ENCODE data around the gene SCGB2B2.
"Not testable (repeated sequence)": the region's sequence is repeated elsewhere in the genome, so short reads cannot be mapped to it uniquely, and the experiment has no call there.

SCGB2B2 gene

DNA sequence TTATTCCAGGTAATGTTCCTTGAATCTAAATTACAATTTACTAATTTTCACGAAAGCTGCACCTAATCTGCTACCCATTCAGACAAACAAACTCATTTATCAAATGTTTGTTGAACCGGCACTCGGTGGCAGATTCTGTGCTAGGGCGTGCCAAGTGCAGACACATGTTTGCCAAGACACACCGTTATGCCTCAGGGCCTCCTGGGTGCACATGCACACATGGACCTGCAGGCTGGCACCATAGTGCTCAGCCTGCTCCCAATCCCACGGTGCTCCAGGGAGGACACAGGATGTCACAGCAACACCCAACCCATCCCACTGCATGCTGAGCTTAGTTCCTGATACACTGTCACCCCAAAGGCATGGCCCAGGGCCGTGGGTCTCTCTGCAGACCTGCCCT lies 7.7 kb downstream of the SCGB2B2 start:
- DNase-seq (ENCODE audit: insufficient read length, low spot score) (no peak), FAIRE-seq (no peak)
- TF ChIP-seq, protein P1, sequence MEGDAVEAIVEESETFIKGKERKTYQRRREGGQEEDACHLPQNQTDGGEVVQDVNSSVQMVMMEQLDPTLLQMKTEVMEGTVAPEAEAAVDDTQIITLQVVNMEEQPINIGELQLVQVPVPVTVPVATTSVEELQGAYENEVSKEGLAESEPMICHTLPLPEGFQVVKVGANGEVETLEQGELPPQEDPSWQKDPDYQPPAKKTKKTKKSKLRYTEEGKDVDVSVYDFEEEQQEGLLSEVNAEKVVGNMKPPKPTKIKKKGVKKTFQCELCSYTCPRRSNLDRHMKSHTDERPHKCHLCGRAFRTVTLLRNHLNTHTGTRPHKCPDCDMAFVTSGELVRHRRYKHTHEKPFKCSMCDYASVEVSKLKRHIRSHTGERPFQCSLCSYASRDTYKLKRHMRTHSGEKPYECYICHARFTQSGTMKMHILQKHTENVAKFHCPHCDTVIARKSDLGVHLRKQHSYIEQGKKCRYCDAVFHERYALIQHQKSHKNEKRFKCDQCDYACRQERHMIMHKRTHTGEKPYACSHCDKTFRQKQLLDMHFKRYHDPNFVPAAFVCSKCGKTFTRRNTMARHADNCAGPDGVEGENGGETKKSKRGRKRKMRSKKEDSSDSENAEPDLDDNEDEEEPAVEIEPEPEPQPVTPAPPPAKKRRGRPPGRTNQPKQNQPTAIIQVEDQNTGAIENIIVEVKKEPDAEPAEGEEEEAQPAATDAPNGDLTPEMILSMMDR (IDR thresholded peaks at IDR 0.05; ENCODE audit: insufficient read depth, missing control alignments) = no peak

DNA sequence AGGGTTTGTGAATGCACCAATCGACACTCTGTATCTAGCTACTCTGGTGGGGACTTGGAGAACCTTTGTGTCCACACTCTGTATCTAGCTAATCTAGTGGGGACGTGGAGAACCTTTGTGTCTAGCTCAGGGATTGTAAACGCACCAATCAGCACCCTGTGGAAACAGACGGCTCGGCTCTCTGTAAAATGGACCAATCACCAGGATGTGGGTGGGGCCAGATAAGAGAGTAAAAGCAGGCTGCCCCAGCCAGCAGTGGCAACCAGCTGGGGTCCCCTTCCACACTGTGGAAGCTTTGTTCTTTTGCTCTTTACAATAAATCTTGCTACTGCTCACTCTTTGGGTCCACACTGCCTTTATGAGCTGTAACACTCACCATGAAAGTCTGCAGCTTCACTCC lies 8.3 kb downstream of the SCGB2B2 start:
- not testable (repeated sequence) for FAIRE-seq

DNA sequence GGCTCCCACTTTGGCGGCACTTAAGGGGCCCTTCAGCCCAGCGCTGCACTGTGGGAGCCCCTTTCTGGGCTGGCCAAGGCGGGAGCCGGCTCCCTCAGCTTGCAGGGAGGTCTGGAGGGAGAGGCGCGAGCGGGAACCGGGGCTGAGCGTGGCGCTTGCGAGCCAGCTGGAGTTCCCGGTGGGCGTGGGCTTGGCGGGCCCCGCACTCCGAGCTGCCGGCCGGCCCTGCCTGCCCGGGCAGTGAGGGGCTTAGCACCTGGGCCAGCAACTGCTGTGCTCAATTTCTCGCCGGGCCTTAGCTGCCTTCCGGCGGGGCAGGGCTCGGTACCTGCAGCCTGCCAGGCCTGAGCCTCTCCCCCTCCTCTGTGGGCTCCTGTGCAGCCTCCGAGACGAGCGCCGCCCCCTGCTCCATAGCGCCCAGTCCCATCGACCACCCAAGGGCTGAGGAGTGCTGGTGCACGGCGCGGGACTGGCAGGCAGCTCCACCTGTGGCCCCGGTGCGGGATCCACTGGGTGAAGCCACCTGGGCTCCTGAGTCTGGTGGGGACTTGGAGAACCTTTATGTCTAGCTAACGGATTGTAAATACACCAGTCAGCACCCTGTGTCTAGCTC lies 8.8 kb downstream of the SCGB2B2 start:
- not testable (repeated sequence) for FAIRE-seq

More for the DNA sequence above, 8.3 kb downstream of the SCGB2B2 start:
- not testable (repeated sequence) for DNase-seq (ENCODE audit: insufficient read length, low spot score)

DNA sequence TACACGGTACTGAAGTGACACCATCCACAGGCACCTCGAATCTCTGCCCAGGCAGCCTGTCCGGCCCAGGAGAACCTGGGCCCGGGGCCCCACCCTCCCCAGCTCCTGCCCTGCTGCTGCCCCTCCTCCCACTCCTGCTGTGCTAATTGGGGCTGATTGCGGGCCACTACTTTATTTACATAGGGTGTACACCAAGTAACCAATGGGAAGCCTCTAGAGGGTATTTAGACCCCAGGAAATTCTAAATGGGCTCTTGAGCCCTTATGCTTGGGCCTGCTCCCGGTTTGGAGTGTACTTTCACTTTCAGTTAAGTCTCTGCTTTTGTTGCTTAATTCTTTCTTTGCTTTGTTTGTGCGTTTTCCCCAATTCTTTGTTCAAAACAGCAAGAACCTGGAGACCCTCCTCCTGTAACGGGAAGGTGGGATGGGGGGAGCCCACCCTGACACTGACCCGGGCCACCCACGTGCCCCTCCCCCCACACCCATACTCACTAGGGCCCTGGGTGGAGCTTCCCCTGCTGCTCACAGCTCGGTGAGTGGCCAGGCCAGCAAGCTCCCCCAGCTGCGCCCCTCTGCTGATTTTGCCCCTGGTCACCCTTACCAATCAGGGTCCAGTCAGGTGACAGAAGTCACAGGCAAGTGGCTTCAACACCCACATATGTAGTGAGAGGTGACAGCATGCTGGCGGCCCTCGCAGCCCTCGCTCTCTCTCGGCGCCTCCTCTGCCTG lies 9.4 kb downstream of the SCGB2B2 start:
- no peak for DNase-seq (ENCODE audit: insufficient read length, low spot score)
- FAIRE-seq = no peak

More for the DNA sequence above, 8.8 kb downstream of the SCGB2B2 start:
- DNase-seq (ENCODE audit: insufficient read length, low spot score) = not testable (repeated sequence)

DNA sequence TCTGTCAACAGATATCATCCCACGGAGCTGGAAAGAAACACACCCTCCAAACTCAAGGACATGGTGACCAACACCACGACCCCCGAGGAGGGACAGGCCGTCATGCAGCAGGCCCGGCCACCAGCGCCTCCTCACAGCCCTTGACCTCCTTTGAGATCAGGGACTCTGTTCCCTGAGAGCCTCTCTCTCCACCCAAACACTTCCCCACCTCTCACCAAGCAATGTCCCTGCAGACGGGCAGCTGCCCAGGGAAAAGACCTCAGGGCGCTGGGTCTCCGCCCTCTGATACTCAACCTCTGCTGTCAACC lies 10.0 kb downstream of the SCGB2B2 start:
- TF ChIP-seq, protein P1 (IDR thresholded peaks at IDR 0.05; ENCODE audit: insufficient read depth, missing control alignments) = no peak

More for the DNA sequence above, 9.4 kb downstream of the SCGB2B2 start:
- TF ChIP-seq, protein P1 (IDR thresholded peaks at IDR 0.05; ENCODE audit: insufficient read depth, missing control alignments) = no peak

DNA sequence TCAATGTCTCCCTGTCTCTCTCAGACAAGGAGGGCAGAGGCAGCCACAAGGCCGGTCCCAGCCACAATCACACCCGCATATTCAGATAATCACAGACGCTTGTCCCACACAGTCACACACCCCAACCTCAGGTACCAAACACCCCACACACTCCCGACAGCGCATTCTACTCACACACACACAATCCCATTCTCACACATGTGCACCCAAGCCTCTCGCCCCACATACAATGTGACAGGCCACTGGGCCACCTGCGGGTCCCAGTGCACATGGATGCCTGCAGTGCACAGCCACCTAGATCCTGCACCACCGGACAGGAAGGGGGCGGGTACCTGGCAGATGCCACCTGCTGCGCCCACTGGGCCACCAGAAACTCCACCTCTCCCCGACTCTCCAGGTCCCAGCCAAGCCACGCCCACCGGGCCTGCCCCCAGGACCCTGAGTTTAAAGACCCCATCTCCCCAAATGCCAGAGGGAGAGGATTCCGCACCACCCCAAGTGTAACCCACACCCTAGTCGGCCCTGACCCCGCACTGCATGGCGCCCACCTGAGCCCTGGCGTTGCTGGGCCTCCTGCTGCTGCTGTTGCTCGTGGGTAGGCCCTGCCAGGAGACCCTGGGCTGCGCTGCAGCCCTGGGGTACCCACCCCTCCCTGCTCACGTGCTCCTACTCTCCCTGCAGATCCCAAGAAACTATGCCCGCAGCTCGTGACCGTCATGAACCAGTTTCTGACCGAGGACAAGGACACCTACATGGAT lies 10.6 kb downstream of the SCGB2B2 start:
- FAIRE-seq (no peak), DNase-seq (ENCODE audit: insufficient read length, low spot score) (no peak)
- TF ChIP-seq, protein P1 (IDR thresholded peaks at IDR 0.05; ENCODE audit: insufficient read depth, missing control alignments) = no peak

More for the DNA sequence above, 10.0 kb downstream of the SCGB2B2 start:
- FAIRE-seq (no peak), DNase-seq (ENCODE audit: insufficient read length, low spot score) (no peak)

DNA sequence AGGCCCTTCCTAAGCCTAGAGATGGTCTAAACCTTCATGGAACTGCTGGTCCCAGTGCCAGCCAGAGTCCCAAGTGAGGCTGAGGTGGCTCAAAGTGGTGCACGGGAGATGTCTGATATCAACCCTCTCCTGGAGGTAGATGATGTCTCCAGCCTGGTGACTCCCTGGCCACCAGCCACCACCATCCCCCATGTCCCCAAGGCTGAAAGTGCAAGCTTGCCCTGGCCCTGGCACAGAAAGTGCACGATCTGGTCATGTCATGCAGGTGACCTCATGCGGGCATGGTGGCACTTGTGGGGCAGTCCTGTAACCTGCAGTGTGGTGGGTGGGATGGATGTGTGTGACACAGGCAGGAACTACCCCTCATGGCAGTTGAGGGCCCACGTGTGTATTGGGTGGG lies 11.7 kb downstream of the SCGB2B2 start:
- not testable (repeated sequence) for DNase-seq (ENCODE audit: insufficient read length, low spot score); FAIRE-seq

DNA sequence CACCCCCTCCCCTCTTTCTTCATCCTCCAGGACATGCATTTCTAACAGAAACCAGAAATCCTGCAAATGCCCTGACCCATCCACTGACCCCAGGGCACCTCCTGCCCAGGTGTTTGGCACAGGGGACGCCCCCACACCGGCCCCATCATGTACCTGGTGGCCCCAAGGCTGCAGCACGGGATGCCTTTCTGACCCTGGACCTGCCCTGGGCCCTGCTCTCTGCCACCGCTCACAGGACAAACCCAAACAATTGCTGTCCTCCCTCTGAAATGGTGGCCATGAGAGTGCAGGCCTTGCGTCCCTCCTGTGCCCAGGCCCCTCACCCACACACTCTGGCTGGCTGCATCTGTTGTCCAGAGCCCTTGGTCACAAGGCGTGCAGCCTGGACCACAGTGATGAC lies 12.1 kb downstream of the SCGB2B2 start:
- no peak for FAIRE-seq
- TF ChIP-seq, protein P1 (IDR thresholded peaks at IDR 0.05; ENCODE audit: insufficient read depth, missing control alignments) = no peak
- DNase-seq (ENCODE audit: insufficient read length, low spot score) = no peak
